Glomerular visceral epithelial cell (primary cell): Measurements from ENCODE around the gene MFRP.

Experiments used
- DNase-seq: peaks from one replicate; pipeline ENCODE4 v3.0.0-alpha.2; 2016; ENCODE audit errors: extremely low spot score

MFRP gene

GRCh38 chr11:119297938-119298337 lies 48.6 kb downstream of the MFRP start:
- no peak for DNase-seq

- DNase-seq = no peak
Measured at GRCh38 chr11:119295178-119295577, 51.3 kb downstream of the MFRP start.

GRCh38 chr11:119293461-119293860 lies 53.0 kb downstream of the MFRP start:
- no peak for DNase-seq

- no peak for DNase-seq
Measured at GRCh38 chr11:119290894-119291497, 55.5 kb downstream of the MFRP start.
